ENCODE data around the gene CTNNA3.
"Not testable (repeated sequence)": the region's sequence is repeated elsewhere in the genome, so short reads cannot be mapped to it uniquely, and the experiment has no call there.

The CTNNA3 gene

GRCh38 chr10:67696029-67696428, at the start of gene CTNNA3:
Gene CTNNA3 (minus strand): TSS chr10:67696195.
- DNase-seq, result no peak

GRCh38 chr10:67735430-67735829, 39.4 kb upstream of the CTNNA3 start:
- DNase-seq, result no peak

- no peak for DNase-seq
These were observed 37.5 kb upstream of the CTNNA3 start for GRCh38 chr10:67733511-67733910.

GRCh38 chr10:67725567-67725966, 29.6 kb upstream of the CTNNA3 start:
- DNase-seq, result no peak

- no peak for DNase-seq
These were observed 27.6 kb upstream of the CTNNA3 start for GRCh38 chr10:67723601-67724000.

- DNase-seq, result no peak
These were observed 26.1 kb upstream of the CTNNA3 start for GRCh38 chr10:67722113-67722512.

- not testable (repeated sequence) for DNase-seq
These were observed 20.5 kb upstream of the CTNNA3 start for GRCh38 chr10:67716455-67716854.

- no peak for DNase-seq
These were observed 9.9 kb upstream of the CTNNA3 start for GRCh38 chr10:67705921-67706320.

GRCh38 chr10:67699613-67700270, 3.7 kb upstream of the CTNNA3 start:
- DNase-seq, result not testable (repeated sequence)

- DNase-seq, result no peak
These were observed 2.2 kb upstream of the CTNNA3 start for GRCh38 chr10:67698164-67698563.

GRCh38 chr10:67697724-67698131, 1.7 kb upstream of the CTNNA3 start:
- peak; percentile 3 for DNase-seq

GRCh38 chr10:67696679-67697078, 684 bp upstream of the CTNNA3 start:
- DNase-seq, result no peak

- DNase-seq, result no peak
These were observed 440 bp downstream of the CTNNA3 start for GRCh38 chr10:67695555-67695954.

GRCh38 chr10:67691861-67692260, 4.1 kb downstream of the CTNNA3 start:
- DNase-seq, result not testable (repeated sequence)

GRCh38 chr10:67690540-67690939, 5.5 kb downstream of the CTNNA3 start:
- DNase-seq, result not testable (repeated sequence)

GRCh38 chr10:67684140-67684539, 11.9 kb downstream of the CTNNA3 start:
- DNase-seq, result not testable (repeated sequence)

GRCh38 chr10:67678335-67678974, 17.5 kb downstream of the CTNNA3 start:
- no peak for DNase-seq

- DNase-seq, result no peak
These were observed 19.7 kb downstream of the CTNNA3 start for GRCh38 chr10:67676208-67676825.

GRCh38 chr10:67670401-67670800, 25.6 kb downstream of the CTNNA3 start:
- DNase-seq, result no peak

GRCh38 chr10:67669978-67670377, 26.0 kb downstream of the CTNNA3 start:
- no peak for DNase-seq

GRCh38 chr10:67668448-67668847, 27.5 kb downstream of the CTNNA3 start:
- no peak for DNase-seq

- DNase-seq, result no peak
These were observed 29.0 kb downstream of the CTNNA3 start for GRCh38 chr10:67667035-67667425.

- DNase-seq, result no peak
These were observed 29.5 kb downstream of the CTNNA3 start for GRCh38 chr10:67666416-67667034.

GRCh38 chr10:67665491-67665890, 30.5 kb downstream of the CTNNA3 start:
- no peak for DNase-seq
